ENCODE data around the gene NVL.

The NVL gene

GRCh38 chr1:224300346-224300745 lies 29.6 kb downstream of the NVL start:
- H3K9me2 ChIP-seq (replicated peaks; ENCODE audit: insufficient read depth, low read length), result no peaks in the 10 kb centered on the region
- H4K20me1 ChIP-seq (ENCODE audit: insufficient read depth, low read length), result no peaks in the 10 kb centered on the region
- H3K27ac ChIP-seq (ENCODE audit: low read length), result no peak overlapping the region
- H3F3A ChIP-seq (ENCODE audit: insufficient read depth, low read length), result no peaks in the 10 kb centered on the region
- no peaks in the 10 kb centered on the region for H3K79me2 ChIP-seq (ENCODE audit: low read length)
- H3K9ac ChIP-seq (ENCODE audit: low read length), result no peak overlapping the region
- no peak overlapping the region for H2AFZ ChIP-seq (ENCODE audit: low read length)
- TF ChIP-seq CTCF (IDR thresholded peaks at IDR 0.05; ENCODE audit: low read length) (no peak), EZH2 (optimal IDR thresholded peaks at IDR 0.05; ENCODE audit: low read depth, low read length) (no peak), EZH2phosphoT487 (IDR thresholded peaks at IDR 0.05; ENCODE audit: low read length) (no peak)
- H3K4me3 ChIP-seq (ENCODE audit: low read length), result no peak overlapping the region
- no peak for DNase-seq
- no peaks in the 10 kb centered on the region for H3K9me3 ChIP-seq (replicated peaks; ENCODE audit: insufficient read depth, low read length)
- no peak overlapping the region for H3K4me2 ChIP-seq (ENCODE audit: low read depth, low read length)
- no peaks in the 10 kb centered on the region for H3K4me1 ChIP-seq (ENCODE audit: low read length)
- peaks cover 4% of the 10 kb centered on the region; the same call in 1 of the 2 replicates for H3K36me3 ChIP-seq (replicated peaks; ENCODE audit: insufficient read depth, low read length)
- H3K27me3 ChIP-seq (replicated peaks; ENCODE audit: insufficient read depth, low read length), result no peaks in the 10 kb centered on the region

GRCh38 chr1:224298346-224299330 lies 31.3 kb downstream of the NVL start:
- Histone ChIP-seq H3K4me1 (ENCODE audit: low read length) (no peaks in the 10 kb centered on the region), H3K36me3 (replicated peaks; ENCODE audit: insufficient read depth, low read length) (peaks cover 10% of the 10 kb centered on the region; the same call in 1 of the 2 replicates), H3K27me3 (replicated peaks; ENCODE audit: insufficient read depth, low read length) (no peaks in the 10 kb centered on the region), H3K27ac (ENCODE audit: low read length) (no peak overlapping the region), H4K20me1 (ENCODE audit: insufficient read depth, low read length) (no peaks in the 10 kb centered on the region), H3K9ac (ENCODE audit: low read length) (no peak overlapping the region), H3K4me3 (ENCODE audit: low read length) (no peak overlapping the region), H3F3A (ENCODE audit: insufficient read depth, low read length) (no peaks in the 10 kb centered on the region), H3K4me2 (ENCODE audit: low read depth, low read length) (no peak overlapping the region), H3K79me2 (ENCODE audit: low read length) (no peaks in the 10 kb centered on the region), H2AFZ (ENCODE audit: low read length) (no peak overlapping the region), H3K9me3 (replicated peaks; ENCODE audit: insufficient read depth, low read length) (no peaks in the 10 kb centered on the region), H3K9me2 (replicated peaks; ENCODE audit: insufficient read depth, low read length) (no peaks in the 10 kb centered on the region)
- DNase-seq, result no peak
- TF ChIP-seq EZH2 (optimal IDR thresholded peaks at IDR 0.05; ENCODE audit: low read depth, low read length) (no peak), CTCF (IDR thresholded peaks at IDR 0.05; ENCODE audit: low read length) (no peak), EZH2phosphoT487 (IDR thresholded peaks at IDR 0.05; ENCODE audit: low read length) (no peak)

DNA sequence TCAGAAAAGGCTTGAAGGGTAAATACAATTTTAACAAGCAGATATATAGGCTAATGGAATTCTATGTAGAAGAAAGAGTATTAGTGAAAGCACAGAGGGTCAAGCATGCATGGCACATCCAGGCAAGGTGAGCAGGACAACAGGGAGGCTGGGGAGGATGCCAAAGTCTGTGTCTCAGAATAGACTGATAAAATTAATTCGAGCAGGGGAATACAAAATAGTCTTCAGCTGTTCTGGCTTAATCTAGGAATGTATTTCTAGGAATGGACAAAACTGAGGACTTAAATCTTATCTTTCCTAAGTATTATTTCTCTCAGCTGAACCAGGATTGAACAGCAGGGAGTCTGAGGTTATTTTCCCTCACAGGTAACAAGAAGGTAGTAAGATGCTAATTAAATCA lies 35.2 kb downstream of the NVL start:
- Histone ChIP-seq H3K4me2 (ENCODE audit: low read depth, low read length) (no peak overlapping the region), H2AFZ (ENCODE audit: low read length) (no peak overlapping the region), H3K9me2 (replicated peaks; ENCODE audit: insufficient read depth, low read length) (no peaks in the 10 kb centered on the region), H3K9me3 (replicated peaks; ENCODE audit: insufficient read depth, low read length) (no peaks in the 10 kb centered on the region), H3F3A (ENCODE audit: insufficient read depth, low read length) (no peaks in the 10 kb centered on the region), H3K27ac (ENCODE audit: low read length) (no peak overlapping the region), H3K4me1 (ENCODE audit: low read length) (no peaks in the 10 kb centered on the region), H3K36me3 (replicated peaks; ENCODE audit: insufficient read depth, low read length) (peaks cover 13% of the 10 kb centered on the region), H3K9ac (ENCODE audit: low read length) (no peak overlapping the region), H4K20me1 (ENCODE audit: insufficient read depth, low read length) (no peaks in the 10 kb centered on the region), H3K27me3 (replicated peaks; ENCODE audit: insufficient read depth, low read length) (no peaks in the 10 kb centered on the region), H3K79me2 (ENCODE audit: low read length) (no peaks in the 10 kb centered on the region), H3K4me3 (ENCODE audit: low read length) (no peak overlapping the region)
- DNase-seq, result no peak
- TF ChIP-seq EZH2phosphoT487 (IDR thresholded peaks at IDR 0.05; ENCODE audit: low read length), result no peak

GRCh38 chr1:224292419-224292818 lies 37.6 kb downstream of the NVL start:
- Histone ChIP-seq H3K4me1 (ENCODE audit: low read length) (no peaks in the 10 kb centered on the region), H3K27ac (ENCODE audit: low read length) (no peak overlapping the region), H3K27me3 (replicated peaks; ENCODE audit: insufficient read depth, low read length) (no peaks in the 10 kb centered on the region), H3F3A (ENCODE audit: insufficient read depth, low read length) (no peaks in the 10 kb centered on the region), H4K20me1 (ENCODE audit: insufficient read depth, low read length) (no peaks in the 10 kb centered on the region), H3K4me2 (ENCODE audit: low read depth, low read length) (no peak overlapping the region), H3K36me3 (replicated peaks; ENCODE audit: insufficient read depth, low read length) (peaks cover 21% of the 10 kb centered on the region), H3K79me2 (ENCODE audit: low read length) (no peaks in the 10 kb centered on the region), H3K4me3 (ENCODE audit: low read length) (no peak overlapping the region), H3K9ac (ENCODE audit: low read length) (no peak overlapping the region), H3K9me3 (replicated peaks; ENCODE audit: insufficient read depth, low read length) (no peaks in the 10 kb centered on the region), H2AFZ (ENCODE audit: low read length) (no peak overlapping the region), H3K9me2 (replicated peaks; ENCODE audit: insufficient read depth, low read length) (no peaks in the 10 kb centered on the region)
- no peak for DNase-seq
- TF ChIP-seq EZH2phosphoT487 (IDR thresholded peaks at IDR 0.05; ENCODE audit: low read length), result no peak
- no peak for TF ChIP-seq CTCF (IDR thresholded peaks at IDR 0.05; ENCODE audit: low read length)
- no peak for TF ChIP-seq EZH2 (optimal IDR thresholded peaks at IDR 0.05; ENCODE audit: low read depth, low read length)
